Astrocyte (in vitro differentiated cells and primary cell): Measurements from ENCODE around the gene KCNQ1. TPM values are rescaled to one million over a fixed set of nuclear protein-coding genes. Genes with fewer than 3 reads are reported as not detected.

Experiments used
- DNase-seq: peaks from one replicate; pipeline ENCODE4 v3.0.0-alpha.2; 2010; ENCODE audit warnings: low read depth
- FAIRE-seq: peaks from 2 replicates; lab custom pipeline; 2011; peaks lifted over from hg19 to GRCh38; lab: Jason Lieb, UNC
- H2AFZ ChIP-seq: 2 replicates; pipeline ENCODE4 v1.6.0; 2012; ENCODE audit warnings: low read depth, low read length, inconsistent platforms
- H3K27ac ChIP-seq: 2 replicates; pipeline ENCODE4 v1.5.1; 2011; ENCODE audit warnings: low read depth, low read length, inconsistent platforms
- H3K27me3 ChIP-seq: 2 replicates; pipeline ENCODE4 v1.6.0; 2011; ENCODE audit warnings: low read length, inconsistent platforms; ENCODE audit not compliant: insufficient read depth
- H3K36me3 ChIP-seq: 2 replicates; pipeline ENCODE4 v1.5.1; 2011; ENCODE audit warnings: low read length, inconsistent platforms; ENCODE audit not compliant: insufficient read depth
- H3K4me1 ChIP-seq: 2 replicates; pipeline ENCODE4 v1.5.1; 2011; ENCODE audit warnings: low read length, inconsistent platforms; ENCODE audit not compliant: insufficient read depth
- H3K4me2 ChIP-seq: 2 replicates; pipeline ENCODE4 v1.6.0; 2012; ENCODE audit warnings: low read length, inconsistent platforms
- H3K4me3 ChIP-seq: 2 replicates; pipeline ENCODE4 v1.5.1; 2011; ENCODE audit warnings: low read depth, mild to moderate bottlenecking, low read length, inconsistent platforms; ENCODE audit not compliant: insufficient read depth
- H3K79me2 ChIP-seq: 2 replicates; pipeline ENCODE4 v1.6.0; 2012; ENCODE audit warnings: mild to moderate bottlenecking, low read length, inconsistent platforms; ENCODE audit not compliant: insufficient read depth
- H3K9ac ChIP-seq: 2 replicates; pipeline ENCODE4 v1.6.0; 2012; ENCODE audit warnings: mild to moderate bottlenecking, low read length, inconsistent platforms
- H3K9me3 ChIP-seq: 2 replicates; pipeline ENCODE4 v1.5.1; 2012; ENCODE audit warnings: low read depth, mild to moderate bottlenecking, low read length, inconsistent platforms; ENCODE audit not compliant: insufficient read depth
- H4K20me1 ChIP-seq: 2 replicates; pipeline ENCODE4 v1.6.0; 2012; ENCODE audit warnings: low read length, inconsistent platforms; ENCODE audit not compliant: insufficient read depth
- H3K27ac Mint-ChIP-seq: one replicate; pipeline ENCODE4 v1.8.0; 2021; ENCODE audit warnings: mild to moderate bottlenecking, mixed read lengths; ENCODE audit not compliant: unreplicated experiment
- H3K27me3 Mint-ChIP-seq: one replicate; pipeline ENCODE4 v1.8.0; 2021; ENCODE audit warnings: low read depth, mixed read lengths; ENCODE audit not compliant: unreplicated experiment
- H3K36me3 Mint-ChIP-seq: one replicate; pipeline ENCODE4 v1.8.0; 2021; ENCODE audit warnings: low read depth, mixed read lengths; ENCODE audit not compliant: unreplicated experiment
- H3K4me1 Mint-ChIP-seq: one replicate; pipeline ENCODE4 v1.8.0; 2021; ENCODE audit warnings: low read depth, mixed read lengths; ENCODE audit not compliant: unreplicated experiment
- H3K4me3 Mint-ChIP-seq: one replicate; pipeline ENCODE4 v1.8.0; 2021; ENCODE audit warnings: mild to moderate bottlenecking, moderate library complexity, mixed read lengths; ENCODE audit not compliant: unreplicated experiment
- H3K9me3 Mint-ChIP-seq: one replicate; pipeline ENCODE4 v1.8.0; 2021; ENCODE audit warnings: mild to moderate bottlenecking, mixed read lengths; ENCODE audit not compliant: unreplicated experiment
- CTCF ChIP-seq: IDR thresholded peaks from 2 replicates; pipeline ENCODE4 v1.5.1; 2011; ENCODE audit warnings: low read depth, mild to moderate bottlenecking, inconsistent platforms, low read length, moderate library complexity; ENCODE audit not compliant: insufficient read depth
- EZH2 ChIP-seq: IDR thresholded peaks from 2 replicates; pipeline ENCODE4 v1.6.1; 2012; ENCODE audit warnings: mild to moderate bottlenecking, low read length, inconsistent platforms; ENCODE audit not compliant: insufficient read depth
- total RNA-seq: library from RNA; stranded (reverse); gene quantifications from 2 replicates; pipeline ENCODE4 v1.2.1, GENCODE V29; 2021

Gene KCNQ1
- total RNA-seq, 1 donor from 2014 or later = not detected

- Histone ChIP-seq H3K79me2 (no peaks in the 10 kb centered on the region), H3K4me1 (peaks cover 16% of the 10 kb centered on the region), H3K27me3 (no peaks in the 10 kb centered on the region), H3K4me2 (no peak overlapping the region), H3K36me3 (no peaks in the 10 kb centered on the region), H3K9ac (no peak overlapping the region), H3K4me3 (no peak overlapping the region), H3K9me3 (no peaks in the 10 kb centered on the region), H4K20me1 (peaks cover 5% of the 10 kb centered on the region), H3K27ac (no peak overlapping the region), H2AFZ (no peak overlapping the region)
- no peak for FAIRE-seq
- Mint-ChIP-seq H3K9me3 (no peaks in the 10 kb centered on the region), H3K4me1 (no peaks in the 10 kb centered on the region), H3K36me3 (peaks cover 2% of the 10 kb centered on the region), H3K27me3 (peaks cover 23% of the 10 kb centered on the region), H3K4me3 (no peak overlapping the region), H3K27ac (no peak overlapping the region)
- TF ChIP-seq CTCF (no peak), EZH2 (no peak)
- no peak for DNase-seq
Observed at GRCh38 chr11:2889362-2890273, 444.8 kb downstream of the KCNQ1 start.

GRCh38 chr11:2890466-2891294 lies 445.9 kb downstream of the KCNQ1 start:
- H3K9ac ChIP-seq = no peak overlapping the region
- H3K4me3 ChIP-seq = no peak overlapping the region
- no peak for DNase-seq
- no peaks in the 10 kb centered on the region for H3K9me3 ChIP-seq
- H3K27ac ChIP-seq = no peak overlapping the region
- Mint-ChIP-seq H3K27ac (no peak overlapping the region), H3K4me3 (no peak overlapping the region), H3K27me3 (peaks cover 27% of the 10 kb centered on the region), H3K4me1 (no peaks in the 10 kb centered on the region), H3K36me3 (peaks cover 2% of the 10 kb centered on the region), H3K9me3 (no peaks in the 10 kb centered on the region)
- H4K20me1 ChIP-seq = peaks cover 5% of the 10 kb centered on the region
- H3K79me2 ChIP-seq = no peaks in the 10 kb centered on the region
- H2AFZ ChIP-seq = peak overlapping the region; percentile 26
- H3K4me1 ChIP-seq = peaks cover 11% of the 10 kb centered on the region
- H3K27me3 ChIP-seq = no peaks in the 10 kb centered on the region
- TF ChIP-seq EZH2 = no peak
- no peak for TF ChIP-seq CTCF
- no peak overlapping the region for H3K4me2 ChIP-seq
- no peaks in the 10 kb centered on the region for H3K36me3 ChIP-seq
- FAIRE-seq = no peak
